SW 1271 (cell line): ENCODE measurements around the gene SCIN.

Experiments used
- DNase-seq, 2 experiments: peaks; one replicate each; lab custom pipeline; 2025; lab: John Stamatoyannopoulos, UW

The SCIN gene

DNA sequence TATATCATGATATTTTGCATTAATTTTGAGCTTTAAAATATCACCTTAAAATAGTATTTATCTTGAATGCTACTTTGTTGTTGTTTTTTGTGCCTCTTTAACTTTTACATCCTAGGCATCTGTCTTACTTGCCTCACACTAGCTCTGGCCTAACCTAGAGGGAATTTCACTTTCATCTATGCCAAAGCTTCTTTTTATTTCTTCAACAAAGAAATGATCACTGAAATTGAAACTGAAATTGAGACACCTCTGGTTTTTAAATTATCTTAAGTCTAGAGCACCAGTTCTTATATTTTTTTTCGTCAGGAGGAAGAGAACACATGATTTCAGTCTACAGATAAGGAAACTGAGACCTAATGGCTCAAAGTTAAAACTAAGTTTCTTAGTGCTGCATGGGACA, 3.5 kb upstream of the SCIN start:
- no peak for DNase-seq

DNA sequence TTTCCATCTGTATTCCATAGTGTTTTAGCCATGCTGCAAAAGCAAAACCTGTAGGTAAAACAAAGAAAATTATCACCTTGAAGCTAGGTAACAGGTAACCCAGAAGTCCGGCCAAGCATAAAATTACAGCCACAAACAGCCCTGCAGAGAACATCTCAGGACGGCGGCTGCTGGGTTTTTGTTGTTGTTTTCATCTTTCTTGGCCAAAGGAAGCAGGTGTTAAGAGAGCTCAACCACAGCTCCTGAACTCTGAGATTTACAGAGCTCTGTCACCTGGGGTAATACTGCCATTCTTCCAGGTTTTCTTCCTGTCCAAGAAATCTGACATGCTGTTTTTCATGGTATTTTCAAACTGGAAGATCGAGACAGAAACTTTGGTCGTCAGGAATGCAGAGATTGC, 847 bp upstream of the SCIN start:
- no peak for DNase-seq

DNA sequence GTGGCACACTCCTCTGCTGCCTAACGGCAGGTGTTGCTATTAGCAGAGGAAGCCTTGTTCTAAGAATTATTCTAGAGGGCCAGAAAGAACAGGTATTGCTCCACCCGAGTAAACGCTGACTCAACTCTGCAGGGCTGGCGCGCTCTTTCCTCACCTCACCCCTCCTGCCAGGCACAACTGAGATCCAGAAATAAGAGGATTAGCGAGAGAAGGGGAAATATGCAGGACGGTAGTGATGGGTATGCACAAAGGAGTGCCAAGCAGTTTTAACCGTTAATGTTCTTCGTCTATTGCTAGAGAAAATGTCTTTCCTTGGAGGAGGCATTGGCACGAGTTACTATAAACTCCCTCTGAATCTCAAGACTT, 369 bp upstream of the SCIN start:
- DNase-seq = no peak

DNA sequence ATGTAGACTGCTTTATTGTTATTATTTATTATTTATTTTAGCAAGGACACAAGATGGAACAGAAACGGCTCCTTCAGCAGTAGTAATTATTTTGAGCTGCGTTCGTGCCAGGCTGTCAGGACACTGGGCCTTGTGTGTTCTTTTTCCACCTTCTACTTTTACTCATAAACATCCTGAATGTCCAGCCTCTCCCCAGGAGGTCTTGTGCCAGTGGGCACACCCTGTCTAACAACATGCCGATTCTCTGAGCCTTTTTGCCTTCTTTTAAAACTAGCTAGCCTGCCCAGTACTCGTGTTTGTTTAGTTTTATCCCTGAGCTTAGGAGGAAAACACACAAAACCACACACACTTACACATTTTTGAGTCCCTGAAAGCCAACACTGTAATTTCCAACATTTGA, 1.2 kb downstream of the SCIN start:
- DNase-seq = no peak

DNA sequence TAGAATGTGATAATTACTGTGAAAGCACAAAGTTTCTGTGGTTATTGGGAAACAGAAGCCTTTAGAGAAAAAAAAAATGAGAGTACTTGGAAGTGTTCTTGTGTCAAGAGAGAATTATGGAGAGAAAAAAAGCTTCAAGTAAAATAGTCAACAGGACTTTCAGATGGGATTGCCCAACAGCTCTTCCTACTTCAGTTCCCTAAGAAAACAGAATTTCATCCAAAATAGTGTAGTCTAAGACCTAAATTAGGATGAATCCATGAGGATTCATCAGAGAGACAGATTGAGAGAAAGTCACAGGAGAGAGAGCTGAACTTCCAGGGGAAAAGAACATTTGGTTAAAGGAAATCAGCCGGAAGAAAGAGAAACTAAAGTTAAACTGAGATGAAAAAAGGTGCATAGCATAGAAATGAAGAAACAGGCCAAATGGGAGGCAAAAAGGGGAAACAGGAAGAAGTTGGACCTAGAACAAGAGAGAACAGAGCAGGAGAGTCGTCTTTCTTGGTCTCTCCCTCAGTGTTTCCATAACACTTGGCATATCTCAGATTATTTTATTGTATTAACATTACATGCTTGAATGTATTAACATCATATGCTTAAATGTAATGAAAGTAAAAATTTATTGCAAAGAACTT, 2.5 kb downstream of the SCIN start:
- DNase-seq = no peak

DNA sequence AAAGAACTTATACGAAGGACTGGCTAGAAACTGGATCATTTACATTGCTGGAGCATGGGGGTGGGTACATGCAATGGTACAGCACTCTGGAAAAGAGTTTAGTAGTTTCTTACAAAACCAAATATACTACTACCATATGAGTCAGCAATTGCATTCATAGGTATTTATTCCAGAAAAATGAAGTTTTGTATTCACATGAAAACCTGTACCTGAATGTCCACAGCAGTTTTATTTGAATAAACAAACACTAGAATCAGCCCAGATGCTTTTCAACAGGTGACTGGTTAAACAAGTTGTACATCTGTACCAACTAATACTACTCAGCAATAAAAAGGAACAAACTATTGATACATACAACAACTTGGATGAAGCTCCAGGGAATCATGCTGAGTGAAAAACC, 3.4 kb downstream of the SCIN start:
- no peak for DNase-seq

DNA sequence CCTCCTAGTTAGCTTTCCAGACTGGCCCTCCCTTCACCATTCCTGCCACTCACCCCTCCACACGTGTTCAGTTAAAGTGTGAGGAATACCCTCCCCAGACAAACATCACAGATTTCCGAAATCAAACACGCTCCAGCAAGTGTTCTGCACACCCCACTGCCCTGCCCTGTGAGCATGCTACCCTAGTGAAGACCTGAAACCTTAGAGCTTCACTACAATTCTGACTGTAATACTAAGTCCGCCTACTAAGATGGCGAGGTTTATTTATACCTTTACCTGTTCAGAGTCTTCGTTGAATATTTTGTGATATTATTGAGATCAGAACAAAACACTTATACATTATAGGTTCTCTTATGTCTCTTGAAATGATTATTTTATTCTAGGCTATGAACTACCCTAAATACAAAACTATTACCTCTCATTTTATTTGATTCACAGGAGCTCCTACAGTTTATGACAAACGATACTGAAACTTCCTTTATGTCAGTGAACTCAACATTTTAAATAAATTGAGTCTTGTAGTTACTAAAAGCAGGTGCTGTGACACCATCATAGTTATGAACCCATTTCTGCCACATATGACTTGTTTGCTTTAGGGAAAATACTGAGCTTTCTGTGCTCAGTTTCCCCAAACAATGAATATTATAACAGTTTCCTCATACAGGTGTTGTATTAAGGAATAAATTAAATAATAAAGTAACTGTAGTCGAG, 8.6 kb downstream of the SCIN start:
- DNase-seq = no peak

DNA sequence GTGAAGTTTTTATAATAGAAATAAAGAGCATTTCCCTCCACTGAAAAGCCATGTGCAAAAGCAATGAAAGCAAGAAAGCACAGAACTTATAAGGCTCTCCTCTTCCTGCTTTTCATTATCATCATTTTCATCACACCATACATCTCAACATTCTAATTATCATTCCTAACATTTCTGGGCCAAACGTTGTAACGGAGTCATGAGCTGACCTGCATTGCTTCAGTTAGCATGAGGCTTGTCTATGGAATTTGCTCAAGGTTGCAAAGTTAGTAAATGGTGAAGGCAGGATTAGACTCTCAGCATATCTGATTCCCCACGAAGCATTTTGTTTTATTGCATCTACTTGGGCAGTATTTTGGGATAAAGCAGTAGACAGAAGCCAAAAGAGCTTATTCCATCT, 11.4 kb downstream of the SCIN start:
- DNase-seq = no peak

DNA sequence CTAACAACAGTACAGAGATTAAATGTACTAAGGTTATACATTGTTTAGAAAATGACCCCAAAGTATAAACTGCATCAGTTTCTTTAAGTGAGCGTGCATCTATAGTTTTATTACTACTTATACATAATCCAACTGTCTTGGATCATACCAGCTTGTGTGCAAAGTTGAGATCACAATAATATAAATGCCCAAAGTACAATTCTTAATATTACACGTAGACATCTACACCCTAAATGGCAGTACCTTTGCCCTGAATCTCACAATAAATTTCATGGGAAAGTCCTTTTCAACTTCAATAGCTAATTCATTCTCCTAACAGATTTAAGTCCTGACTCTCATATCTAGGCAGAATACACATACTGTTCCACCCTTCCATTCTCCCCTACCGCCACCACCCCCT, 11.8 kb downstream of the SCIN start:
- DNase-seq = no peak

DNA sequence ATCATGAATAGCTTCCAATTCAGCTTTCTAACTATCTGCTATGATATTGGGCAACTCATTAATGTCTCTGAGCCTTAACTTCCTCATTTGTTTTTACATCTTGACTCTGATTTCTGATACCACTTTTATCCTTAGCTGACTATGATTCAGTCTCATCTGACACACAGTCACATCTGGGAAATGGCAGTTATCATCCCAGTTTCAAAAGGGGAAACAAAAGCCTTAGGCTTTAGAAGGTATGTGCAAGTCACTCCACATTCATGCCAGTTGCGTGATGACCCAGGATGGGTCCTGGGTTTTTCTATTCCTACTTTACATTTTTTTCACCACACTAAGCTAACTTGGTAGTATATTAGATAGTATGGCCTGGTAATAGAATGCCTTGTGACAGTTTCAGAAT, 12.7 kb downstream of the SCIN start:
- no peak for DNase-seq

DNA sequence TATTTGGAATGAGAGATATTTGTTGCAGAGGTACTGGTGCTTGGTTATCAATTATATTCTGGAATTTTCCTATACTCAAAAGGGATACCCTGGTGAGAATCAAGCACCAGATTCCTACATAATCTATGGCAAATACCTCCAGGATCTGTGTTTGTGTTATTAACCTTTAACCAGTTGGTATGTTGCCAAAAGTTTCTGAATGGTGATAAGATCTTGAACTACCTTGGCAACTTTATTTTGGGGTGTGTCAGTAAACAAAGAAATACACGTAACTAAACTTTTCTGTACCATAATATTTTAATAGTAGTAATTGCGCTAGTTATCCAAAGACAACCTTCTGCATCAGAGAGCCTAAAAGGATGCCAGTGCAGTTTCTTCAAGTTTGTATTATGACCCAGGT, 13.4 kb downstream of the SCIN start:
- no peak for DNase-seq

DNA sequence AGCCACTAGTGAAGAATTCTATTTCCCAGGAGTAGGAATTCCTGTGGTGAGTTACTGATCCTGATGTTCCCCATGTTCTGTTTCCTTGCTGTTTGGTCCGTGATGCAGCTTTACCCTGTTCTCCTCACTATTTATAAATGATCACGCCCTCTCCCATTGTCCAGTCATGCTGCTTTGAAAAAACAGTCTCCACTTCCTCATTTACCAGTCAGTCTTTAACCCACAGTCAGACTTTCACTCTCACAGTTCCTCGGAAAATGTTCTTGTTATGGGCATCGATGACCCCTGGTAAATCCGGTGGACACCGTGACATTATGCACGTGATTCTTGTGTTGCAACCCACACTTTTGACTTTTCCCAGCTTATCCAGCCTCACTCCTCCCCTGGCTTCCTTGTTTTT, 14.4 kb downstream of the SCIN start:
- no peak for DNase-seq

DNA sequence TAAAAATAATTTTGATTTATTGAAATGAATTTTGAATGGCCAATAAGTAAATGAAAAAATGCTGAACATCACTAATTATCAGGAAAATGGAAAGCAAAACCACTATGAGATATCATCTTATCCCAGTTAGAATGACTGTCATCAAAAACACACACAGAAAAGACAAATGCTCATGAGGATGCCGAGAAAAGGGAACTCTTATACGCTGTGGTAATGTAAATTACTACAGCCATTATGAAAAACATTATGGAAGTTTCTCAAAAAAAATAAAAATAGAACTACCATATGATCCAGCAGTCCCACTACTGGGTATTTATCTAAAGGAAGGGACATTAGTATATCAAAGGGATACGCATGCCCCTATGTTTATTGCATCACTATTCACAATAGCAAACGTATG, 15.8 kb downstream of the SCIN start:
- DNase-seq = no peak

DNA sequence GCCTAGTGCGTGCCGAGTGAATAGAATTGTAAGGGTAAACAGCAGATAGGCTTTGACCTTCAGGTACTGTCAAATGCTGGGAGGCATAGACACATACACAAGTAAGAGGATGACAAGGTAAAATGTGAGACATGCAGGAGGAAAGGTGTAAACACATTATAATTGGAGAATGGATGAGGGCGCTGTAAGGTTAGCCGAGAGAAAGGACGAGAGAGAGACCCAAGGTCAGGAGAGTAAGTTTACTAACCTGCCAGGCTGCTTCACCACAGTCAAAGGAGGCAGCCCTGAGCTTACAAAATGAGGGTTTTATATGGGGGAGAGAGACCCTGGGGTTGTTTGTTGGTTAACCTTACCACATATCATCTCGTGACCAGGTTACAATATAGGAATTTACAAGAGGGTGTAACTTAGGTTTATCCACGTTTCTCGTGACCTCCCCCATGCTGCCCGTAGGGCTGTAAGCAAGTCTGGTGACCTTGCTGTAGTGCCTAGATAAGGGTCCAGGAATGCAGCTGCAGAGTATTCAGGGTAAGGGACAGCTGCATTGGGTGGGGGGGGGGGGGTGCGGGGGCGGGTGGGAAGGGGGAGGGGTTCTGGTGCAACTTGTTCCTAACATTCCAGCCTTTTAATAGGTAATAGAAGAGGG, 17.9 kb downstream of the SCIN start:
- DNase-seq = no peak

DNA sequence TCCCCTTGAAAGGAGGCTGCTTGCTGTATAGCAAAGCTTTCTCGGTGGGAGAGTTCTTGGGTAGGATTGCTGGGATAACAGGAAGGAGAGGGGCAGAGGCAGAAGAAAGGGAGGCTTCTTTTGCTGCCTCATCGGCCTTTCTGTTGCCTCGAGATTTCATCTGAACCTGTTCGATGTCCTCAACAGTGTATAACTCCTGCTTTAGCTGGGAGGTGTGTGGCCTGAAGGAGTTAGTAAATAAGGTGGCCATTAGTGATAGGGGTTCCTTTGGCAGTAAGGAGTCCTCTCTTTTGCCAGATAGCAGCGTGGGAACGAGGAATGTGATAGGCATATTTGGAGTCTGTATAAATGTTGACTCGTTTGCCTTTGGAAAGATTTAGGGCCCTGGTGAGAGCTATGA, 20.0 kb downstream of the SCIN start:
- no peak for DNase-seq

DNA sequence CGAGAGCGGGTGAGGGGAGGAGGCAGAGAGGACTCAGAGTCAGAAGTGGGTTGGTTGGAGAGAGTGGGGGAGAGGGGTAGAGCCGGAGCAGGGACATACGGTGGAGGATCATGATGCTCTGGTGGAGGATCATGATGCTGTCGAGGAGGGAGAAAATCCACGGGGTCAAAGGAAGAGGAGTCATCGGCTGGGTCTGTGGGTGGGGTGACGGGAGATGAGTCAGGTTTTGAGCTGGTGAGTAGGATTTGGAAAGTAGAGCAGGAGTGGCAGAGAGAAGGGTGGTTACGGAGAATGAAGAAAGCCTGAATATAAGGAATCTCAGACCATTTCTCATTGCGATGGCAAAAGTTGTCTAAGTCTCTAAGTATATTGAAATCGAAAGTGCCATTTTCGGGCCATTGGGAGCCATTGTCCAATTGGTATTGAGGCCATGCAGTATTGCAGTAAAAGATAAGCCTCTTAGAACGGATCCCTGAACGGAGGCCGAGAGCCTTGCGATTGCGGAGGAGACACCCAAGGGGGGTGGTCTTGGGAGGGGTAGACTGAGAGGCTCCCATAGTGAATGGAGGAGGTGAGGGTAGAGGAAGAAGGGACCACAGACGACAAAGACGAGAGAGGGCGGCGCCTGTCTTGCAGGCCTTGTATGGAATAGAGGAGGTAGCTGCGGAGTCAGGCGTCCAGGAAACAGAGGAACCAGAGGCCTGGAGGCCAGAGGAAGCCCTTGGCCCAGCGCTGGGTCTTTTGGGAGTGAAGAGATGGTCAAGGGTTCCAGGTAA, 23.8 kb downstream of the SCIN start:
- DNase-seq = no peak

DNA sequence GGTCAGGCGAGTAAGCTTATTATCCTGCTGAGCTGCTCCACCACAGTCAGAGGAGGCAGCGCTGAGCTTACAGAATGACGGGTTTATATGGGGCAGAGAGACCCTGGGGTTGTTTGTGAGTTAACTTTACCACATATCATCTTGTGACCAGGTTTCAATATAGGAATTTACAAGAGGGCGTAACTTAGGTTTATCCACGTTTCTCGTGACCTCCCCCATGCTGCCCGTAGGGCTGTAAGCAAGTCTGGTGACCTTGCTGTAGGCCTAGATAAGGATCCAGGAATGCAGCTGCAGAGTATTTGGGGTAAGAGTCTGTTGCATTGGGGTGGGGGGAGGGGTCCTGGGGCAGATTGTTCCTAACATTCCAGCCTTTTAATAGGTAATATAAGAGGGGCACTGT, 24.6 kb downstream of the SCIN start:
- DNase-seq = no peak

DNA sequence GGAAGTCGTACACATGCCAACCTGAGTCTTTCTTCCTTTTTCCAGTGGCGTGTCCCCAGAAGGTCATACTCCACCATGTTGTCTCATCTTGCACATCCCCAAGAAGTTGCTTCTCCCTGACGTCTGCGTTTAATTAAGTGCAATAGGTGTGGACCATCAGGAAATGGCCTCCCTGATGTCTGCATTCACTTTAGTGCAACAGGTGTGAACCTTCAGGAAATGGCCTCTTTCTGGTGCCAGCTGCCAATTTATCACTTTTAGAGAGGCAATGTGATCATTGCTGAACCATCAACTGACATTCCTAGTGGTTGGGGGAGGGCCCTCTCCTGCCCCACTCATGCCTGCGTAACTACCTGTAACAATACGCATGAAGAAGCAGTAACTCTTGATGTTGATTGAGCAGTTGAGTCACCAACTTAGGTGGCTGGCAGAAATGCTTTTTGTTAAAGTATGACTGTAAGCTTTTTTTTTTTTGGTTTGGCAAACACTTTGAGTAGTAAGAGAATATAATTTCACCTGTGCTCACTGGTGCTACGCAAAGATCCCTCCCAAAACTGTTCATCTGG, 25.8 kb downstream of the SCIN start:
- DNase-seq = no peak

DNA sequence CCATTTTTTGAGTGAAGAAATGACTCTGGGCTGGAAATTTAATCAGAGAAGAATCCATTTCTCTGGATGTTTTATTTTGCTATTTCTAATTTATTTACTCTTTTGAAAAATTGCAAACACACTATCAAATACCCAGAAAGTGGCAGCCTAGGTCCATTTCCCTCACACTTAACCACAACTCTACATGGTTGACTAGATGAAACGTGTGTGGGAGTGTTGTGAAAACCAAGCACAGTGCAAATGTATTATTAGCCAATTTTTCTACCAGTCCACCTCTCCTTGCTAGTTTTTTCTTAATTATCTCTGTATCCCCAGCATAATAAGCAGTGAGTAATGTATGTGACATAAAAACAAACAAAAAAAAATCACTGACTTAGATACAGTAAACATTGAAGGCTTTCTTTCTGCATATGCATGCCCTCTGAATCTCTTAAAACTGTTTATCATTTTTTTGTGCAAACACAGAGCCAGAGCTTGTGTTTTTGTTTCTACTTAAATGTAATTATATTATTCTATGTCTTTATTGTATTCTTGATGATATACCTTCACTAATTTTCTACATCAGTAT, 30.9 kb downstream of the SCIN start:
- no peak for DNase-seq

DNA sequence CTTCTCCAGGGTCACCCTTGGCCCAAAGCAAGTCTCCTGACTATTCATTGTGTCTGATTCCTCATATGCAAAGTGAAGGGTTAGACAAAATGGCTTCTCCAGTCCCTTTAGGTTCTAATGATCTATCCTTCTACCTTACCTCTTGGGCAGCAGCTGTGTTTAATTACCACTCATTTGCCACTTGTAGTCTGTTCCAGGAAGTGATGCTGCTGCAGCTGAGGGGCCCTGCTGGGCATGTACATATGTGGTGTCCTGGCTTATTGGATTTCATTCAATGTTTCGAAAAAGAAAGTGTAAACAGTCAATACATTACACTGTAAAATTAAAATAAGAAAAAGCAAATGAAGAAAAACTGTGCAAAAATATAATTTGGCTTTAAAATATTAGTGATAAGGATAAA, 36.6 kb downstream of the SCIN start:
- DNase-seq = no peak

DNA sequence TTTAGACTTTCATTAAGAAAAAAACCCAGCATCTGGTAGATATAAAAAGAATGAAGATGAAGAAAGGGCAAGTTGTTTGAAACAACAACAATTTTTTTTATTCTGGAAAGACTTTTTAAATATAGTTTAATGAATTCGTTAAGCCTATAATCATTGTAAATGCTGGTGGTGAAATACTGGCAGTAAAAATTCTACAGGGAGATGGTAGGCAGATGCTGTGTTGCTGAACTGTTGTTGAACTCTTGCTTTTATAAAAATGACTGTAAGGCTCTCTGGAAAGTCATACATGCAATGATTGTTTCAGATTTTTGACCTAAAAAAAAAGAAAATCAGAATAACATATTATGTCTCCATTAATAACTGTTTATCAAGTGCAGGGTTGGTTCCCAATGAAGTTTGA, 39.0 kb downstream of the SCIN start:
- DNase-seq = no peak

DNA sequence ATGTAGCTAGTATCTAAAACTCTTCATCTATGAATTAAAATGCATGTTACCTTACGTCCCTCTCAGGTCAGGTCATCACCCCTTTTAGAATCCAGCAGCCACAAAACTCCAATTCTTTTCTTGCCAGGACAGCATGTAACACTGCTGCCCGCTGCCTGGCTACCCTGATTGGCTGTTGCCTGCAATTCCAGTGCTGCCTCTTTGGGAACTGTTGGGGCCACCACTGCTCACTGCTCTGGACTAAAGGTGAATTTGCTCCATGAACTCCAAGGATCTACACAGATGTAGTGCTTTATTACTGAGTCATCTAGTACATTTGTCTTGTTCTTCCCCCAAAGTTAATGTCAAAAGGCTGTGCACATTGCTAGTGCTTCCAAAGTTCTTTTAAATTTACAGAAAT, 40.4 kb downstream of the SCIN start:
- no peak for DNase-seq
